AG04450 (cell line): ENCODE data around the gene MAGI2. TPM values are rescaled to one million over a fixed set of nuclear protein-coding genes. Genes with fewer than 3 reads are reported as not detected.

Experiments
- CTCF ChIA-PET: fragments of 300-600, 350-600 bp; formaldehyde crosslinking; extraction: SDS; loops from one replicate; lab custom pipeline; 2022; ENCODE audit warnings: antibody characterized with exemption, inconsistent platforms; lab: Charles Lee
- POLR2A ChIA-PET: fragments of 350-600 bp; formaldehyde crosslinking; extraction: SDS; loops from one replicate; lab custom pipeline; 2021; ENCODE audit warnings: antibody characterized with exemption, inconsistent platforms; lab: Yijun Ruan, JAX
- DNase-seq: peaks from one replicate; pipeline ENCODE4 v3.0.0-alpha.2; 2011; ENCODE audit warnings: low read depth, low spot score
- H3K27ac ChIP-seq: one replicate; pipeline ENCODE4 v1.5.1; 2012; ENCODE audit warnings: low read depth, low read length, control low read depth
- H3K27me3 ChIP-seq: one replicate; pipeline ENCODE4 v1.6.0; 2012; ENCODE audit warnings: low read length; ENCODE audit not compliant: control insufficient read depth, insufficient read depth
- H3K4me3 ChIP-seq: 2 replicates; pipeline ENCODE4 v1.5.1; 2011; ENCODE audit warnings: mild to moderate bottlenecking, low read depth, low read length, control low read depth
- H3K9me3 ChIP-seq: 2 replicates; pipeline ENCODE4 v1.5.1; 2012; ENCODE audit warnings: low read length; ENCODE audit not compliant: control insufficient read depth, insufficient read depth
- polyA plus RNA-seq: library from polyadenylated mRNA; depleted of rRNA; stranded (reverse); fragments of >200 nt; gene quantifications from 2 replicates; pipeline ENCODE4 v1.2.3, GENCODE V29; 2011
- TF ChIP-seq, protein P1 (sequence below): IDR thresholded peaks from 2 replicates; pipeline ENCODE4 v1.5.1; 2011; ENCODE audit warnings: low read depth, low read length, control low read depth, inconsistent platforms

The MAGI2 gene
- polyA plus RNA-seq, 1 experiment: 2.3 TPM

- Histone ChIP-seq H3K27me3 (no peaks in the 10 kb centered on the region), H3K4me3 (no peak overlapping the region), H3K9me3 (no peaks in the 10 kb centered on the region), H3K27ac (no peak overlapping the region)
- DNase-seq: no peak
- ChIA-PET POLR2A (no interaction called here), CTCF (no interaction called here)
- TF ChIP-seq, protein P1, sequence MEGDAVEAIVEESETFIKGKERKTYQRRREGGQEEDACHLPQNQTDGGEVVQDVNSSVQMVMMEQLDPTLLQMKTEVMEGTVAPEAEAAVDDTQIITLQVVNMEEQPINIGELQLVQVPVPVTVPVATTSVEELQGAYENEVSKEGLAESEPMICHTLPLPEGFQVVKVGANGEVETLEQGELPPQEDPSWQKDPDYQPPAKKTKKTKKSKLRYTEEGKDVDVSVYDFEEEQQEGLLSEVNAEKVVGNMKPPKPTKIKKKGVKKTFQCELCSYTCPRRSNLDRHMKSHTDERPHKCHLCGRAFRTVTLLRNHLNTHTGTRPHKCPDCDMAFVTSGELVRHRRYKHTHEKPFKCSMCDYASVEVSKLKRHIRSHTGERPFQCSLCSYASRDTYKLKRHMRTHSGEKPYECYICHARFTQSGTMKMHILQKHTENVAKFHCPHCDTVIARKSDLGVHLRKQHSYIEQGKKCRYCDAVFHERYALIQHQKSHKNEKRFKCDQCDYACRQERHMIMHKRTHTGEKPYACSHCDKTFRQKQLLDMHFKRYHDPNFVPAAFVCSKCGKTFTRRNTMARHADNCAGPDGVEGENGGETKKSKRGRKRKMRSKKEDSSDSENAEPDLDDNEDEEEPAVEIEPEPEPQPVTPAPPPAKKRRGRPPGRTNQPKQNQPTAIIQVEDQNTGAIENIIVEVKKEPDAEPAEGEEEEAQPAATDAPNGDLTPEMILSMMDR: no peak
Measured at GRCh38 chr7:79403451-79403850, 50.0 kb downstream of the MAGI2 start.

DNA sequence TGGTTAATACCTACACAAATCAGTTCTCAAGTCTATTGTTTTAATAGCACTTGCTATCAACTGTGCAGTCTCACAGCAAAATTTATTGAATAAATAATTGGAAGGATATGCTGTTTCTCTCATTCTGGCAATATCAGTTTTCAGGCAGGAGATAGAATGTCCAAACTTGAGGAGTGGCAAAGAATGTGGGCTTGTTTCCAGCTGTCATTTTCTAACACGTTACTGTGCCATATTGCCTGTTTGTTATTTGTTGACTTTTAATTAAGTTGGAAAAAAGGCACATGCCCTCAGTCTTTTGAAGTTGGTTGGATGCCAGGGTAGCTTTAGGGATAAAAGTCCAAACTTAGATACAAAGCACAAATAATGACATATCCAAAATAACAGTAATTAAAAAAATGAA is 52.2 kb downstream of the MAGI2 start:
- TF ChIP-seq, protein P1: no peak
- ChIA-PET CTCF (no interaction called here), POLR2A (no interaction called here)
- H3K27ac ChIP-seq: no peak overlapping the region
- no peak overlapping the region for H3K4me3 ChIP-seq
- DNase-seq: no peak
- no peaks in the 10 kb centered on the region for H3K27me3 ChIP-seq
- no peaks in the 10 kb centered on the region for H3K9me3 ChIP-seq

- ChIA-PET CTCF (no interaction called here), POLR2A (no interaction called here)
- Histone ChIP-seq H3K4me3 (no peak overlapping the region), H3K9me3 (no peaks in the 10 kb centered on the region), H3K27me3 (no peaks in the 10 kb centered on the region), H3K27ac (no peak overlapping the region)
- DNase-seq: no peak
- TF ChIP-seq, protein P1: no peak
Measured at GRCh38 chr7:79400222-79400621, 53.2 kb downstream of the MAGI2 start.

- H3K27ac ChIP-seq: no peak overlapping the region
- no peaks in the 10 kb centered on the region for H3K9me3 ChIP-seq
- no peaks in the 10 kb centered on the region for H3K27me3 ChIP-seq
- H3K4me3 ChIP-seq: no peak overlapping the region
- no peak for DNase-seq
- ChIA-PET POLR2A (no interaction called here), CTCF (no interaction called here)
- TF ChIP-seq, protein P1: no peak
Measured at GRCh38 chr7:79398138-79398749, 55.2 kb downstream of the MAGI2 start.

GRCh38 chr7:79386688-79387422 is 66.6 kb downstream of the MAGI2 start:
- no peaks in the 10 kb centered on the region for H3K27me3 ChIP-seq
- POLR2A ChIA-PET: interaction anchor here (0.6 kb wide), 1 partner anchor 8 kb away, joined by 3 read pairs; no protein-coding TSS in a partner anchor
- DNase-seq: peak; percentile 18
- no peak overlapping the region for H3K4me3 ChIP-seq
- no peak overlapping the region for H3K27ac ChIP-seq
- H3K9me3 ChIP-seq: no peaks in the 10 kb centered on the region
- TF ChIP-seq, protein P1: no peak
- CTCF ChIA-PET: no interaction called here
